NCI-H2196 treated with DMSO at 0.1 percent for 48 hours (cell line): Measurements from ENCODE around the gene HTR1D.

Experiments
- DNase-seq: peaks from one replicate; lab custom pipeline; 2025; ENCODE audit not compliant: unreplicated experiment; lab: John Stamatoyannopoulos, UW

HTR1D gene

DNA sequence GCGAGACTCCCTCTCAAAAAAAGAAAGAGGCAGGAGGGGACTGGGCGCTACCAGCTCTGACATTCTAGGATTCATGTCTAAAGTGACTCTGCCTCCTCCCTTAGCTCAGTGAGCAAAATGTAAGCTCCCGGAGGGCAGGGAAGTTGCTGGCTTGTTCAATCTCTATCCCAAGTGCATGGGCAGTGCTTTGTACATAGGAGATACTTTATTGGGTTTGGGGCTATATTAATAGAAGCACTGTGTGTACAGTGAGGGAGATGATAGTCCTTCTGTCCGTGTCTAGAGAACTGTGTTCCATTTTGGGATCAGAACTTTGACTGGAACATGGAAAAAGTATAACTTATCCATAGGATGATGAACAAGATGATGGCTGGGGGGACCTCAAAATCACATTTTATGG, 31.9 kb downstream of the HTR1D start:
- DNase-seq: no peak

GRCh38 chr1:23184212-23184934, 32.9 kb downstream of the HTR1D start:
- DNase-seq: no peak

DNA sequence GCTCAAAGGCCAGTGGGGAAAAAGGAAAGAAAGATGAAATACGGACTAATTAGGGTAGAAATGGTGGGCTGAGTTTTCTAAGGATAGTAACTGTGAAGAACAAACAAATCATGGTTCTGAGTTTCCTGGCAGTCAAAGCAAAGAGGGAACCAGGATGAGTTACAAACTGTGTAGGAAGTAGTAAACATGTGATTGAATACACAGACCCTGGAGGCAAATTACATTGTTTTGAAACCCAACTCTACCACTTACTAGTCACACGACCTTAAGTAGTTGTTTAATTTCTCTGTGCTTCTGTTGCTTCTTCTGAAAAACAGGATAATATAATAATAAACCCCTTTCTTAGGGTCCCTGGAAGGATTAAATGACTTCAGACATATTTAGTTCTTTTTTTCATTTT, 37.4 kb downstream of the HTR1D start:
- no peak for DNase-seq

DNA sequence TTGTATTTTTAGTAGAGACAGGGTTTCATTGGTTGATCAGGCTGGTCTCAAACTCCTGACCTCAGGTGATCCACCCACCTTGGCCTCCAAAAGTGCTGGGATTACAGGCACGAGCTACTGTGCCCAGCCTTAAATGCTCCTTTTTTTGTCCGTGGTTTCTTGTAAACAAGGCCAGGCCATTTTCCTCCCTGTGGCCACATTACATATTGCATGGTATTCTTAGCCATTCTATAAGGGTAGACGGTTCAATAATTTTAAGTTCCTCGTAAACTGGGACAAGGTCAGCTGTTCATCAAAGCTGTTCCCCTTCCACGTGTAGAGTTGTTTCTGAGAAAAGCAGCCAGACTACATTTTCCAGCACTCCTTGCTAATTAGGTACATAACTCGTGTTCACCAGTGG, 38.4 kb downstream of the HTR1D start:
- no peak for DNase-seq

- no peak for DNase-seq
These were observed 38.9 kb downstream of the HTR1D start for GRCh38 chr1:23178414-23178813.

GRCh38 chr1:23177438-23178380, 39.6 kb downstream of the HTR1D start:
- DNase-seq: peak; percentile 65

GRCh38 chr1:23177031-23177430, 40.3 kb downstream of the HTR1D start:
- no peak for DNase-seq

DNA sequence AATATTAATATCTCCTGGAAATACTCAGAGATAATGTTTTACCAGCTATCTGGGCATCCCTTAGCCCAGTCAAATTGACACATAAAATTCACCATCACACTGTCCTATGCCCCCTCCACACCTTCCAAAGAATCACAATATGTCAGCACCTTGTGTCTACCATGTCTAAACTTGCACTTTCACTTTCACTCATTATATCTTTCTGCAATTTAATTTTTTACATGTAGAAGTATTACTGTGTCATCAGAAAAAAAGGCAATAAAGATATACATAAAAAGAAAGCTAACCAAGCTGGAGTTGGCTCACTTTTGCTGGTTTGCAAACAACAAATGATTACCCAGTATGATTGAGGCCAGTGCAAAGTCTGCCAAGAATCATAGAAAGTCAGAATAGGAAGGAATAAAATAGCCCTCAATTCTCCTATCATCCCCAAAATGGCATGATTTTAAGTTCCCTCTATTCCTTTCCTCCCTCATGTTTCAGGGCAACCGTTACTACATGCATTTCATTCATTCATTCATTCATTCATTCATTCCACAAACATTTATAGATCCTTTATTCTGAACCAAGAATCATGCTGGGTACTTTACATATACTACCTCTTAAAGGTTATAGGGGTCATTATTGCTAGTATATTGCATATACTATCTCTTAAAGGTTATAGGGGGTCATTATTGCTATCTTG, 42.7 kb downstream of the HTR1D start:
- DNase-seq: no peak

- DNase-seq: no peak
These were observed 46.0 kb downstream of the HTR1D start for GRCh38 chr1:23171181-23171755.

GRCh38 chr1:23169727-23170335, 47.5 kb downstream of the HTR1D start:
- no peak for DNase-seq

- no peak for DNase-seq
These were observed 48.1 kb downstream of the HTR1D start for GRCh38 chr1:23169195-23169575.

DNA sequence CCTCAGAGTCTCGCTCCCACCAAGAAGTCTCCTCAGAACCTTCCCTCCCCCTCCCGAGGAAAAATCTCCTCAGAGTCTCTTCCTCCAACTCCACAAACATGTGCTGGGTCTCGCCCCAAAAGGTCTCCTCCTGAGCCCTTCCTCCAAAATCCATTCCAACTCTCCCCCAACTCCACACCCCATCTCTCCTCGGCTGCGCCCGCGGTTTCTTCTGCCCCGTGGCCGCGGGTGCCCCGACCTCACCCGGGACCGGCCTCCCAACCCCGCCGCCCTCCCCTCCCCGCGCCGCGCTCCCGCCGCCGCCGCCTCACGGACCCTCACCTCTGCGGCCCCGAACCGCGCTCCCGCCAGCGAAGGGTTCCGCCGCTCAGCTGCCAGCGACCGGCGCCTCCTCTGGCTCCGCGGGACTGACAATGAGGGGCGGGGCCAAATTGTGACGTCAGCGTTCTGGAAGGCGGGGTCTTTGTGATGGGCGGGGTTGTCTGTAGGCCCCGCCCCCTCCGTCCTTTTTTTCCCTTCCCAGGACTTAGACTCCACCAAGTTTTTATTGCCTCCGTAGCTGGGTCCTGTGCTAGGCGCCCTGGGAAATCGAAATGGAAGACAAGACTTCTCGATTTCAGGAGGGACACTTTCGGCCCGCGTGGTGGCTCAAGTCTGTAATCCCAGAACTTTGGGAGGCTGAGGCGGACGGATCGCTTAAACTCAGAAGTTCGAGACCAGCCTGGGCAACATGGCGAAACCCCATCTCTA, 48.7 kb downstream of the HTR1D start, which contains the start of gene LUZP1:
Gene LUZP1 (minus strand): TSS at position 412 of the 750 bp plus-strand sequence.
- peak; percentile 31 for DNase-seq

- DNase-seq: no peak
These were observed 49.2 kb downstream of the HTR1D start for GRCh38 chr1:23168079-23168444.

- DNase-seq: no peak
These were observed 49.8 kb downstream of the HTR1D start for GRCh38 chr1:23167353-23168078.

DNA sequence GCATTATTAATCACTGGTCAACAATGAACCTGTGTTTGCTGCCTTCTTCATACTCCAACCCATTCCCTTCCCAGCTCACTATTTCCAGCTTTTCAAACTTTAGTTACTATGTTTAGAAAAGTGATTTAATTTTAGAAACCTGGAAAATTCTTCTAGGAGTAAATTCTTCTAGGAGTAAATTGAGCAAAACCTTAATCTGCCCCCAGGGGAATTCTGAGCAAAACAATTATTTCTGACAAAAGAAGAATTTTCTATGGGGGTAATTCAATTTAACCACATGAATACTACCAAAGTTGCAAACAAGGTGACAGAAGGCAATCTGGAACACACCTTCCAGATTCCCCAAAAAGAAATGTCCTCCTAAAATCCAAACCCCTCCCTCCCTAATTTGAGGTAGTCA, 50.4 kb downstream of the HTR1D start:
- no peak for DNase-seq

DNA sequence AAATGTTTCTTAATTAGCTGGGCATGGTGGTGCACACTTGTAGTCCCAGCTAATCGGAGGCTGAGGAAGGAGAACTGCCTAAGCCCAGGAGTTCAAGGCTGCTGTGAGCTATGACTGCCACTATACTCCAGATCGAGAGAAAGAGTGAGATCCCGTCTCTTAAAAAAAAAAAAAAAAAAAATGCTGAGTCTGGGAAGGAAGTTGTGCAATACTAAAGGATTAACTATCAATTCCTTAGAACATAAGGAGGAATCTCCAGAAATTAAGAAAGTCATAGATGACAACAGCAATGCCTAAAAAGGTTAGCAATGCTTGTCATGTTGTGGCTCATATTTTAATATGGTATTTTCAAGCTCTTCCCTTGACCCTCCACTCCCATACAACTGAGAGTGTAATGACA, 53.9 kb downstream of the HTR1D start:
- DNase-seq: no peak

DNA sequence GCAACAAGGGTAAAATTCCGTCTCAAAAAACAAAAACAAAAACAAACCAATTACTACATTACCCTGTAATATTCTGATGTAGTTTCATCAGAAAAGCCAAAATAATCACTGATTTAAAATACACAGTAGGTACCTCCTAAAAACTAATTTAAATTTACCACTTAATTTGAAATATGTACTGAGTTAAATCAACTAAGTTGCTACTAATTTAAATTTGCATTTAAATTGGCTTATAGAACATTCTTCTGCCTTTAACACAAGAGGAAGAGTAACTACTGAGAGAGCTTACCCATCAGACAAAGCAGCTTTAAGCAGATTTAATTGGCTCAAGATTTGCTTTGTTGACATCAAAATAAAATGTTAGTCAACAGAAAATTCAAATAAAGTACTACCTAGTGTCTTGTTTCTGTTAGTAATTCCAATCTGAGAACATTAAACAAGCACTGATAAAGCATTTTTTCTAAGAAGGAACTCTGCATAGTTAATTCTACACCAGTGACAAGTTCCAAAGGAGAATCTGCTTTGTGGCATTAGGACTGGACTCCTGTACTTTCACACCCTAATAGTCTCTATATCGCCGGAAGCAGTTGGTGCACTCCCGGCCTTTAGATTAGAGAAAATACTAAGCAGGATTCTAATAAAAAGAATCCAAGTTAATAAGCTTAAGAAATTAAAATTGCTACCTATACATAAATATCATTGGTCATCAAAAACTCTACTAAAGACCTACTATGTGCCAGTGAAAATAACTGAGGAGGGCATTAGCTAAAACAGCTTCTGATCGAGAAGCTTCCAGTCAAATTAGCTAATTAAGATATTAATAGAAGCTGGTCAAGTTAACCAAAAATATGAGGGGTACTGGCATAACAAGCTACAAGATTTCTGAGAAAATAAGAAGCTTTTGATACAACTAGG, 57.1 kb downstream of the HTR1D start:
- no peak for DNase-seq

DNA sequence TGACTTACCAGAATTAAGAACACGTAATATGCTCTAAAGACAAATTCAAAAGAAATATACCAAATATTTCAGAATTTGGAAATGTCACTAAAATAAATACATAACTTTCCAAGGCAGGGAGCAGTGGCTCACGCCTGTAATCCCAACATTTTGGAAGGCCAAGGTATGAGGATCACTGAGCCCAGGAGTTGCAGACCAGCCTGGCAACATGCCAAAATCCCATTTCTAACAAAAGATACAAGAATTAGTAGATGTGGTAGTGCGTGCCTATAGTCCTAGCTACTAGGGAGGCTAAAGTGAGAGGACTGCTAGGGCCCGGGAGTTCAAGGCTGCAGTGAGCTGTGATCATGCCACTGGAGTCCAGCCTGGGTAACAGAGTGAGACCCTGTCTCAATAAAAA, 60.4 kb downstream of the HTR1D start:
- DNase-seq: no peak
